ENCODE results near the gene KIRREL1.

GRCh38 chr1:158062174-158062573 lies 68.7 kb downstream of the KIRREL1 start:
- TF ChIP-seq POLR2AphosphoS5 (IDR thresholded peaks at IDR 0.05) (no peak), CTCF (IDR thresholded peaks at IDR 0.05 in 8 of 11, conservative IDR thresholded peaks at IDR 0.05 in 3 of 11) (no peak), POLR2A (IDR thresholded peaks at IDR 0.05) (no peak)

Measured in spleen (tissue), 7 donors.